Upper lobe of right lung (tissue), 1 donor: ENCODE measurements around the gene ZSCAN26. TPM values are rescaled to one million over a fixed set of nuclear protein-coding genes. Genes with fewer than 3 reads are reported as not detected.

ENCODE experiments used
- ATAC-seq: fragments of 200-7000 bp; cut with Tn5 transposase; one replicate; pipeline ENCODE4 v1.9.1; 2020; ENCODE audit warnings: mild to moderate bottlenecking, moderate library complexity
- DNase-seq: peaks from one replicate; pipeline ENCODE4 v3.0.0-alpha.2; 2020
- H3K27ac ChIP-seq: fragments of 200-600 bp; one replicate; pipeline ENCODE4 v1.8.0; 2022
- H3K27me3 ChIP-seq: fragments of 200-600 bp; one replicate; pipeline ENCODE4 v1.8.0; 2022; ENCODE audit warnings: mild to moderate bottlenecking
- H3K36me3 ChIP-seq: fragments of 200-600 bp; one replicate; pipeline ENCODE4 v1.8.0; 2022
- H3K4me1 ChIP-seq: fragments of 200-600 bp; one replicate; pipeline ENCODE4 v1.8.0; 2022
- H3K4me3 ChIP-seq: fragments of 200-600 bp; one replicate; pipeline ENCODE4 v1.8.0; 2022; ENCODE audit warnings: mild to moderate bottlenecking
- H3K9me3 ChIP-seq: fragments of 200-600 bp; one replicate; pipeline ENCODE4 v1.8.0; 2022
- intact Hi-C: fragments of 100-400 bp; cut with DNase I; formaldehyde crosslinking; loops from one replicate; pipeline ENCODE4 v1.11.0; 2022
- long read RNA-seq: library from polyadenylated mRNA; unstranded; transcript quantifications from one replicate; pipeline ENCODE4 v2.0.0, GENCODE V29; 2021
- total RNA-seq: library from RNA; stranded (reverse); fragmentation: NEBNext Ultra II Directional; extraction: Animal tissue kit (Norgen Biotek cat#: 25700); gene quantifications from one replicate; pipeline ENCODE4 v1.2.1, GENCODE V29; 2021
- TF ChIP-seq, protein P1 (sequence below): fragments of 200-600 bp; IDR thresholded peaks from one replicate; pipeline ENCODE4 v1.8.0; 2022; ENCODE audit warnings: antibody characterized with exemption
- donor health status: DM: no; HTN: yes; CAD: no; lungs with severe emphysema.

The ZSCAN26 gene
- total RNA-seq = 11.3 TPM
- long read RNA-seq, transcript ZSCAN26-201 (4 exons, 2,362 nt) = major isoform, 5 of 11 reads
- long read RNA-seq, partial matches to known transcripts = 1 of 11 reads
- long read RNA-seq, other reads (novel, unspliced or antisense) = 1 of 11 reads

DNA sequence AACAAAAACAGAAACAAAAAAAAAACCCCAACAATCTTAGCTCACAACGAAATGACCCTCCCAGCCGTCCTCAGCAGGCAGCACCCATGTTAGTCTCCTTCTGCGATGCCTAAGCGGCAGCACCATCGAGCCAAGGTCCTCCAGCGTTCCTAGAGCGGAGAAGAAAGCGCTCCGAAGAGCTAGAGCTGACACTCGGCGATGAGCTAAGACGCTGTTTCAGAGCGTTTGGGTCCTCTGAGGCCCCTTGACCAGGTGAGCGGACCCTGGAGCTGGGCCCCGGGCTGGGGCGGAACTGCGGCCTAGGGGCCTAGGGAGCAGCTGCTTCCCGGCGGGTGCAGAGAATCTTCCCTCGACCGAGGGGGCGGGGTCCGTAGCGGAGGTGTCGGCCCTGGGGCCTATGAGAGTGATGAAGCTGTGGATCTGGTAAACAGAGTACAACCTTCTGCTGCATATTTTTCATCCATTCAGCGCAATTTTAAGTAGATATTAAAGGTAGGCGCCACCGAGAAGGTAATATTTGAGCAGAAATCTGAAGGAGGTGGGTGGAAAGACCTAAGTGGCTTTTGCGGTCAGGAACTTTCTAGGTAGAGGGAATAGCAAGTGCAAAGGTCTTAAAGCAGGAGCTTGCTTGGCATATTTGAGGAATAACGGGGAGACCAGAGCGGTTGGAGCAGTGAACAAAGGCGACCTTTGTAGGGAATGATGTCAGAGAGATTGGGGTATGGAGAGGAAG lies at the start of gene ZSCAN26:
TSS of gene ZSCAN26 (plus strand) at position 182 of the 733 bp plus-strand sequence. CDS start 4,777 bp downstream, outside the sequence.
- Histone ChIP-seq H3K27ac (peak within 1 kb of the TSS; percentile 89), H3K36me3 (peaks cover 4% of the 10 kb centered on the region), H3K4me1 (peaks cover 15% of the 10 kb centered on the region), H3K4me3 (peak within 1 kb of the TSS; percentile 71), H3K27me3 (no peaks in the 10 kb centered on the region), H3K9me3 (no peaks in the 10 kb centered on the region)
- TF ChIP-seq, protein P1, sequence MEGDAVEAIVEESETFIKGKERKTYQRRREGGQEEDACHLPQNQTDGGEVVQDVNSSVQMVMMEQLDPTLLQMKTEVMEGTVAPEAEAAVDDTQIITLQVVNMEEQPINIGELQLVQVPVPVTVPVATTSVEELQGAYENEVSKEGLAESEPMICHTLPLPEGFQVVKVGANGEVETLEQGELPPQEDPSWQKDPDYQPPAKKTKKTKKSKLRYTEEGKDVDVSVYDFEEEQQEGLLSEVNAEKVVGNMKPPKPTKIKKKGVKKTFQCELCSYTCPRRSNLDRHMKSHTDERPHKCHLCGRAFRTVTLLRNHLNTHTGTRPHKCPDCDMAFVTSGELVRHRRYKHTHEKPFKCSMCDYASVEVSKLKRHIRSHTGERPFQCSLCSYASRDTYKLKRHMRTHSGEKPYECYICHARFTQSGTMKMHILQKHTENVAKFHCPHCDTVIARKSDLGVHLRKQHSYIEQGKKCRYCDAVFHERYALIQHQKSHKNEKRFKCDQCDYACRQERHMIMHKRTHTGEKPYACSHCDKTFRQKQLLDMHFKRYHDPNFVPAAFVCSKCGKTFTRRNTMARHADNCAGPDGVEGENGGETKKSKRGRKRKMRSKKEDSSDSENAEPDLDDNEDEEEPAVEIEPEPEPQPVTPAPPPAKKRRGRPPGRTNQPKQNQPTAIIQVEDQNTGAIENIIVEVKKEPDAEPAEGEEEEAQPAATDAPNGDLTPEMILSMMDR = no peak
- intact Hi-C loops = no loop called here
- ATAC-seq (peak; percentile 98), DNase-seq (peak; percentile 90)

DNA sequence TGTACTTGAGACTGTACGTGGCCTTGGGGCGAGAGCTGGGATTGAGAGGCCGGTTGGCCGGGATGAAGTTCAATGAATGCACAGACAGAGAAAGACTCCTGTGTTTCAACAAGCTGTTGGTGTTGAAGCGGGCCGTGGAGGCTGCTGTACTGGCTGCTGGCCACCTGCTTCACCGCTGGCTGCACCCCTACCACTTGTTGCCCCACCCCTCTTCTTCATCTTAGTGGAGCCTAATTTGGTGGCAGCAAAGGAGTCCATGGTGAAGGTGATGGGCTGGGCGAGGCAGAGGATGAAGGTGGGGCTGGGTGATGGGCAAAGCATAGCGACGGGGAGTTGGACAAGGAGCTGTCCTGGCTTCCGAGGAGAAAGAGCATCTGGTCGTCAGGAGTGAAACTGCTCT lies 49.1 kb upstream of the ZSCAN26 start:
- ATAC-seq (no peak), DNase-seq (no peak)
- intact Hi-C loops = no loop called here
- peaks cover 25% of the 10 kb centered on the region for H3K27me3 ChIP-seq
- H3K4me3 ChIP-seq = peak overlapping the region; percentile 61
- no peak overlapping the region for H3K27ac ChIP-seq
- no peaks in the 10 kb centered on the region for H3K9me3 ChIP-seq
- H3K4me1 ChIP-seq = peaks cover 2% of the 10 kb centered on the region
- no peaks in the 10 kb centered on the region for H3K36me3 ChIP-seq
- TF ChIP-seq, protein P1 = no peak

DNA sequence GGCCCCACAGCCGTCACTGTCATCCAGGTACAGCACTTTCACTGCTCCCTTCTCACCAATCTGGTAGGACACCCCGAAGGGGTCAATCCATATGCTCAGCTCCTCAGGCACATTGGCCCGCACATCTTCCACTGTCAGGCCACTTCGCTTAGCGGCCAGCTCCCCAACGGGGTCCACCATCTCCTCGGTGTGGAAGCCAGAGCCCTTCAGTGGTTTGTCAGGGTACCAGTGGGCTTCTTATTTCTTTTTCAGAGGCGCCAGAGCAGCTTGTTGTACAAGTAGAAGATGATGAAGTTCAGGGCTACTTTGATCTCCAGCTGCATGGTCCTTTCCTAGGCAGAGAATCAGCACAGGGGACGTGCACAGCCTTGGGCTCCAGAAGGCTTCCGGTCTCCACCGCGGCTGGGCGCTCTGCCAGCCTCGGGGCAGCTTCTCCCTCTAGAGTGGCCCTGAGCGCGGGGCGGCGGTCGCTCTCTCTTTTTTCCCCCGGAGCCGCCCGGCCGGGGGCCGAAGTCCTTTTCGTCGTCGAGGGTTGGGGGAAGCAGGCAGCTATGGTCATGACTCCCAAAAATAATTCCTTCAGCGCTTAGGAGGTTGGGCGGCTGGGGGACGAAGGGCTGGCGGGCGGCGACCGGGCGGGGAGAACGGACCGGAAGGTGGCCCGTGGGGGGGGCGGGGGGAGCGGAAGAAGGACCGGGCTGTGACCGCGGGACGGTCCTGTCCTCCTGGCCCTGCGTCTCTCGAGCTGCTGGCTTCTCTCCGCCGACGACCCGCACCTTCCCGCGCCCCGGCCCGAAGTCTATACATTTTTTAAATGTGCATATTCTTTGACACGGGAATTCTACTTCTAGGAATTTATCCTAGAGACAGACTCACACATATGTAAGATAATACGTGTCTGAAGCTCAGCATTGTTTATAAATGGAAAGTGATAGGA lies 48.4 kb upstream of the ZSCAN26 start:
- peak overlapping the region; percentile 61 for H3K4me3 ChIP-seq
- ATAC-seq = peak; percentile 98
- no peaks in the 10 kb centered on the region for H3K9me3 ChIP-seq
- peak; percentile 93 for DNase-seq
- peaks cover 24% of the 10 kb centered on the region for H3K27me3 ChIP-seq
- H3K36me3 ChIP-seq = no peaks in the 10 kb centered on the region
- intact Hi-C loops = no loop called here
- no peaks in the 10 kb centered on the region for H3K4me1 ChIP-seq
- H3K27ac ChIP-seq = peak overlapping the region; percentile 61
- TF ChIP-seq, protein P1 = no peak

DNA sequence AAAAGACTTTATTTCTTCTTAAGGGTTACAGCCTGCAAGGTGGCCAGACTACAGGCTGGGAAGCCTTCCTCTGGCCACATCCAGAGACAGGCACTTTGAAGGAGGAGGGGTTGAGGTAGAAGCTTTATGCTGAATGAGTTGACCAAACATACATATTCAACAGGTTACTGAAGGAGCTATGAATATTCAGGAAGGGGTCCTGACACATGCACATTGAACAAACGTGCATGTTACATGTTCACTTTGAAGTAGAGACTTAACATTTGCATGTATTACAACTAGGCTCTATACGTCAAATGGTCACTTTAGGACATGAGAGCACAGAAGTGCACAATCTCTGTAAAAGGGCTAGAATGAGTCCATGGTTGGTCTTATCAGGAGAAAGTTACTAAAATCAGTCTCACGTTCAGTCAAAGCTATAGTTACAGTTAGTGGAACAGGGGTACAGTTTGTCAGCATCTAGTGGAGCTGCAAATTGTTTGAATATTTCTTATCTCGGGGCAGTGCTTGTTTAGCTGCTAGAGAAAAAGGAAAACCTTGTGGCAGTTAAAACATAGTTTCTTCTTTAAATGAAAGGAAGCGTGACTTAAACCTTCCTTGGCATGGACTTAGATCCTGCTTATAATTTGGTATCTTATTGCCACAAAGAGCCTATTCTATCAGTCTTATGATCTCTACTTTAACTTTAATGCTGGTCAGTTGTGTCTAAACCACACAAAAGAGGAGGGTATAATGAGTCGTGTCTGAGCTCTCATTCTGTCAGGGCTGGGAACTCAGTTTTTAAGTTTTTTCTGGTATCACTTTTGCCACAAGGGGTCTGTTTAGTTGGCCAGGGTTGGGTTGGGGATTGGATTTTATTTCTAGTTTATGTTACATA lies 46.4 kb upstream of the ZSCAN26 start:
- DNase-seq (no peak), ATAC-seq (no peak)
- Histone ChIP-seq H3K4me1 (peaks cover 4% of the 10 kb centered on the region), H3K4me3 (no peak overlapping the region), H3K36me3 (no peaks in the 10 kb centered on the region), H3K27ac (no peak overlapping the region), H3K9me3 (no peaks in the 10 kb centered on the region), H3K27me3 (peaks cover 10% of the 10 kb centered on the region)
- TF ChIP-seq, protein P1 = no peak
- intact Hi-C loops = no loop called here
